GM12878 (cell line): Measurements from ENCODE around the gene PRPF4. TPM values are rescaled to one million over a fixed set of nuclear protein-coding genes. Genes with fewer than 3 reads are reported as not detected.

Experiments
- BACH1 ChIP-seq: fragments of 450-650 bp; IDR thresholded peaks from 2 replicates; pipeline ENCODE4 v1.6.1; 2017; ENCODE audit warnings: mild to moderate bottlenecking, borderline replicate concordance
- BMI1 ChIP-seq: fragments of 450-650 bp; IDR thresholded peaks from 2 replicates; pipeline ENCODE4 v1.6.1; 2016; ENCODE audit warnings: mild to moderate bottlenecking, moderate library complexity, borderline replicate concordance
- FOXM1 ChIP-seq: IDR thresholded peaks from 2 replicates; pipeline ENCODE4 v1.6.1; 2012; ENCODE audit warnings: low read depth, mild to moderate bottlenecking, inconsistent platforms, low read length, moderate library complexity
- GABPA ChIP-seq: IDR thresholded peaks from 2 replicates; pipeline ENCODE4 v1.6.1; 2014; ENCODE audit warnings: antibody characterized with exemption, low read depth, mild to moderate bottlenecking, inconsistent platforms
- IRF4 ChIP-seq: IDR thresholded peaks from 2 replicates; pipeline ENCODE4 v1.6.1; 2011; ENCODE audit warnings: low read depth, low read length
- MEF2B ChIP-seq: fragments of 450-650 bp; IDR thresholded peaks from 2 replicates; pipeline ENCODE4 v1.6.1; 2018; ENCODE audit warnings: mild to moderate bottlenecking, moderate library complexity; ENCODE audit not compliant: partially characterized antibody, poor library complexity, severe bottlenecking
- MYC ChIP-seq: IDR thresholded peaks from 2 replicates; pipeline ENCODE4 v1.6.1; 2011; ENCODE audit warnings: mild to moderate bottlenecking, low read length, moderate library complexity, inconsistent platforms; ENCODE audit not compliant: insufficient read depth, insufficient replicate concordance, insufficient read length, severe bottlenecking
- NFIC ChIP-seq: IDR thresholded peaks from 2 replicates; pipeline ENCODE4 v1.6.1; 2012; ENCODE audit warnings: low read depth, mild to moderate bottlenecking, inconsistent platforms, low read length, moderate library complexity
- NFYA ChIP-seq: IDR thresholded peaks from 2 replicates; pipeline ENCODE4 v1.6.1; 2011; ENCODE audit warnings: low read depth, mild to moderate bottlenecking, low read length, improper control_type of control experiment, borderline replicate concordance
- NR2C1 ChIP-seq: fragments of 450-650 bp; IDR thresholded peaks from 2 replicates; pipeline ENCODE4 v1.6.1; 2017; ENCODE audit warnings: antibody characterized with exemption, mild to moderate bottlenecking, moderate library complexity
- PML ChIP-seq: IDR thresholded peaks from 2 replicates; pipeline ENCODE4 v1.6.1; 2012; ENCODE audit warnings: low read length, inconsistent platforms
- RAD21 ChIP-seq: IDR thresholded peaks from 2 replicates; pipeline ENCODE4 v1.6.1; 2011; ENCODE audit warnings: mild to moderate bottlenecking, low read depth, low read length, moderate library complexity; ENCODE audit not compliant: insufficient read depth
- SPI1 ChIP-seq: IDR thresholded peaks from 2 replicates; pipeline ENCODE4 v1.6.1; 2011; ENCODE audit warnings: low read depth, mild to moderate bottlenecking, low read length, moderate library complexity, borderline replicate concordance; ENCODE audit not compliant: insufficient read depth
- polyA plus RNA-seq, 11 experiments: library from polyadenylated mRNA; depleted of rRNA in 4 of 11; unstranded in 6 of 11; stranded (reverse) in 5 of 11; fragments of >200 nt; fragmentation: Nextera tagmentation in 4 of 11; fragmentation: Illumina TruSeq in 1 of 11; extraction: Ambion mirVana in 4 of 11; extraction: Trizol in 1 of 11; gene quantifications; 1 replicate in 1 of 11; 2 replicates in 10 of 11; pipeline versions ENCODE4 v1.2.1 to v1.2.3, GENCODE V29; 2011 to 2016; ENCODE audit warnings: inconsistent platforms in 2 of 11, missing spikeins in 2 of 11, low read depth in 1 of 11
- total RNA-seq, 4 experiments: library from RNA; depleted of rRNA in 3 of 4; stranded (reverse); fragments of >200 nt in 3 of 4; fragmentation: Illumina TruSeq in 1 of 4; extraction: Trizol in 1 of 4; gene quantifications; 2 replicates each; pipeline versions ENCODE4 v1.2.1 to v1.2.3, GENCODE V29; 2013 to 2021
- TF ChIP-seq, protein P1 (sequence below): fragments of 450-650 bp; IDR thresholded peaks from 2 replicates; pipeline ENCODE4 v1.6.1; 2017; ENCODE audit warnings: low read depth, mild to moderate bottlenecking, moderate library complexity
- TF ChIP-seq, protein P2 (sequence below): fragments of 450-650 bp; IDR thresholded peaks from 2 replicates; pipeline ENCODE4 v1.6.1; 2016; ENCODE audit warnings: mild to moderate bottlenecking
- TF ChIP-seq, protein P3 (sequence below): IDR thresholded peaks from 2 replicates; pipeline ENCODE4 v1.6.1; 2011; ENCODE audit warnings: low read depth, low read length, improper control_type of control experiment, borderline replicate concordance
- TF ChIP-seq, protein P4 (sequence below): IDR thresholded peaks from 2 replicates; pipeline ENCODE4 v1.6.1; 2012; ENCODE audit warnings: low read depth, low read length, improper control_type of control experiment
- TF ChIP-seq, protein P5 (sequence below): fragments of 450-650 bp; formaldehyde crosslinking; IDR thresholded peaks from 2 replicates; pipeline ENCODE4 v1.4.0; 2022; ENCODE audit warnings: mild to moderate bottlenecking, moderate library complexity
- TF ChIP-seq, protein P6 (sequence below): IDR thresholded peaks from 2 replicates; pipeline ENCODE4 v1.6.1; 2012; ENCODE audit warnings: low read depth, low read length, improper control_type of control experiment

Gene PRPF4
- total and polyA plus RNA-seq, 10 of the 15 experiments (the other 5 are each of a cell fraction or from before 2014, with no cell fraction given), result 23.0 to 48.1 (median 39.2) TPM

DNA sequence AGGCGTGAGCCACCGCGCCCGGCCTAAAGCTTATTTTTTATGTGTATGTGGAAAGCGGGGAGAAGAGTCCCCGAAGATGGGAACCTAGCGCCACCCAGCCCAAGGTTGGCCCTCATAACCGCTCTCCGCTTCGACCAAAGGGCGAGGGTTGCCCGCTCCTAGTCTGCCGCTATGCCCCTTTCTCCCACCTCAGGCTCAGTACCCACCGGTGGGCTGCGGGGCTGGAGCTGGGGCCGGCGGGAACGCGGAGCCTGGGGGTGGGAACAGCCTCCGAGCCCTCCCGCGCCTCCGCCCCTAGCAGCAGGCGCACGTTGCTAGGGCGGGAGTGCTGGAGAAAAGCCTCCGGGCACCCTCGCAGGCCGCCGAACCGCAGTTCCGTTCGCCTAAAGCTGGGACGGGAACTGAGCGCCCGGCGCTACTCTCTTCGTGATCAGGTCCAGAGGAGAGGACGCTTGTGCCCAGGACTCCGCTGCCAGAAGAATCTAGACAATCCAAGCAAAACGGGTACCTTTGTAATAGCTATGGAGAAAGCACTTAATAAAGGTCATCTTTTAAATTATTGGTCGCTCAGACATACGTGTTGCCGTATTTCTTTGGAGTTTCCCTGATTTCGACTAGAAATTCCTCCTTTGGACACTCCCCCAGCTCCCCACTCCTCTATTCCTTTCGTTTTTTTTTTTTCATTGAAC lies 64.7 kb downstream of the PRPF4 start, which contains the start of gene WDR31 (continued):
- TF ChIP-seq GABPA (peak; percentile 87), MEF2B (peak; percentile 34), NR2C1 (peak; percentile 69), RAD21 (0 out of 2 replicates have a peak, but pooled peaks have one; percentile 4), PML (0 out of 2 replicates have a peak, but pooled peaks have one; percentile 42), SPI1 (peak; percentile 41; the same call in 1 of the 2 replicates), NFIC (no peak), FOXM1 (no peak), NFYA (no peak), BMI1 (peak; percentile 91), MYC (no peak), BACH1 (0 out of 2 replicates have a peak, but pooled peaks have one; percentile 15), IRF4 (peak; percentile 40; the same call in 1 of the 2 replicates)
- TF ChIP-seq, protein P1, sequence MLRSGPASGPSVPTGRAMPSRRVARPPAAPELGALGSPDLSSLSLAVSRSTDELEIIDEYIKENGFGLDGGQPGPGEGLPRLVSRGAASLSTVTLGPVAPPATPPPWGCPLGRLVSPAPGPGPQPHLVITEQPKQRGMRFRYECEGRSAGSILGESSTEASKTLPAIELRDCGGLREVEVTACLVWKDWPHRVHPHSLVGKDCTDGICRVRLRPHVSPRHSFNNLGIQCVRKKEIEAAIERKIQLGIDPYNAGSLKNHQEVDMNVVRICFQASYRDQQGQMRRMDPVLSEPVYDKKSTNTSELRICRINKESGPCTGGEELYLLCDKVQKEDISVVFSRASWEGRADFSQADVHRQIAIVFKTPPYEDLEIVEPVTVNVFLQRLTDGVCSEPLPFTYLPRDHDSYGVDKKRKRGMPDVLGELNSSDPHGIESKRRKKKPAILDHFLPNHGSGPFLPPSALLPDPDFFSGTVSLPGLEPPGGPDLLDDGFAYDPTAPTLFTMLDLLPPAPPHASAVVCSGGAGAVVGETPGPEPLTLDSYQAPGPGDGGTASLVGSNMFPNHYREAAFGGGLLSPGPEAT, result peak; percentile 55; the same call in 1 of the 2 replicates
- TF ChIP-seq, protein P2, sequence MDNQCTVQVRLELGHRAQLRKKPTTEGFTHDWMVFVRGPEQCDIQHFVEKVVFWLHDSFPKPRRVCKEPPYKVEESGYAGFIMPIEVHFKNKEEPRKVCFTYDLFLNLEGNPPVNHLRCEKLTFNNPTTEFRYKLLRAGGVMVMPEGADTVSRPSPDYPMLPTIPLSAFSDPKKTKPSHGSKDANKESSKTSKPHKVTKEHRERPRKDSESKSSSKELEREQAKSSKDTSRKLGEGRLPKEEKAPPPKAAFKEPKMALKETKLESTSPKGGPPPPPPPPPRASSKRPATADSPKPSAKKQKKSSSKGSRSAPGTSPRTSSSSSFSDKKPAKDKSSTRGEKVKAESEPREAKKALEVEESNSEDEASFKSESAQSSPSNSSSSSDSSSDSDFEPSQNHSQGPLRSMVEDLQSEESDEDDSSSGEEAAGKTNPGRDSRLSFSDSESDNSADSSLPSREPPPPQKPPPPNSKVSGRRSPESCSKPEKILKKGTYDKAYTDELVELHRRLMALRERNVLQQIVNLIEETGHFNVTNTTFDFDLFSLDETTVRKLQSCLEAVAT, result peak; percentile 63; the same call in 1 of the 2 replicates
- TF ChIP-seq, protein P3, sequence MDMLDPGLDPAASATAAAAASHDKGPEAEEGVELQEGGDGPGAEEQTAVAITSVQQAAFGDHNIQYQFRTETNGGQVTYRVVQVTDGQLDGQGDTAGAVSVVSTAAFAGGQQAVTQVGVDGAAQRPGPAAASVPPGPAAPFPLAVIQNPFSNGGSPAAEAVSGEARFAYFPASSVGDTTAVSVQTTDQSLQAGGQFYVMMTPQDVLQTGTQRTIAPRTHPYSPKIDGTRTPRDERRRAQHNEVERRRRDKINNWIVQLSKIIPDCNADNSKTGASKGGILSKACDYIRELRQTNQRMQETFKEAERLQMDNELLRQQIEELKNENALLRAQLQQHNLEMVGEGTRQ, result no peak
- TF ChIP-seq, protein P4, sequence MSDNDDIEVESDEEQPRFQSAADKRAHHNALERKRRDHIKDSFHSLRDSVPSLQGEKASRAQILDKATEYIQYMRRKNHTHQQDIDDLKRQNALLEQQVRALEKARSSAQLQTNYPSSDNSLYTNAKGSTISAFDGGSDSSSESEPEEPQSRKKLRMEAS, result peak; percentile 63
- TF ChIP-seq, protein P5, sequence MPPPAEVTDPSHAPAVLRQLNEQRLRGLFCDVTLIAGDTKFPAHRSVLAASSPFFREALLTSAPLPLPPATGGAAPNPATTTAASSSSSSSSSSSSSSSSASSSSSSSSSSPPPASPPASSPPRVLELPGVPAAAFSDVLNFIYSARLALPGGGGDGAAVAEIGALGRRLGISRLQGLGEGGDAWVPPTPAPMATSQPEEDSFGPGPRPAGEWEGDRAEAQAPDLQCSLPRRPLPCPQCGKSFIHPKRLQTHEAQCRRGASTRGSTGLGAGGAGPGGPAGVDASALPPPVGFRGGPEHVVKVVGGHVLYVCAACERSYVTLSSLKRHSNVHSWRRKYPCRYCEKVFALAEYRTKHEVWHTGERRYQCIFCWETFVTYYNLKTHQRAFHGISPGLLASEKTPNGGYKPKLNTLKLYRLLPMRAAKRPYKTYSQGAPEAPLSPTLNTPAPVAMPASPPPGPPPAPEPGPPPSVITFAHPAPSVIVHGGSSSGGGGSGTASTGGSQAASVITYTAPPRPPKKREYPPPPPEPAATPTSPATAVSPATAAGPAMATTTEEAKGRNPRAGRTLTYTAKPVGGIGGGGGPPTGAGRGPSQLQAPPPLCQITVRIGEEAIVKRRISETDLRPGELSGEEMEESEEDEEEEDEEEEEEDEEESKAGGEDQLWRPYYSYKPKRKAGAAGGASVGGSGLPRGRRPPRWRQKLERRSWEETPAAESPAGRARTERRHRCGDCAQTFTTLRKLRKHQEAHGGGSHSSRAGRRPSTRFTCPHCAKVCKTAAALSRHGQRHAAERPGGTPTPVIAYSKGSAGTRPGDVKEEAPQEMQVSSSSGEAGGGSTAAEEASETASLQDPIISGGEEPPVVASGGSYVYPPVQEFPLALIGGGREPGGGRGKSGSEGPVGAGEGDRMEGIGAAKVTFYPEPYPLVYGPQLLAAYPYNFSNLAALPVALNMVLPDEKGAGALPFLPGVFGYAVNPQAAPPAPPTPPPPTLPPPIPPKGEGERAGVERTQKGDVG, result no peak
- TF ChIP-seq, protein P6, sequence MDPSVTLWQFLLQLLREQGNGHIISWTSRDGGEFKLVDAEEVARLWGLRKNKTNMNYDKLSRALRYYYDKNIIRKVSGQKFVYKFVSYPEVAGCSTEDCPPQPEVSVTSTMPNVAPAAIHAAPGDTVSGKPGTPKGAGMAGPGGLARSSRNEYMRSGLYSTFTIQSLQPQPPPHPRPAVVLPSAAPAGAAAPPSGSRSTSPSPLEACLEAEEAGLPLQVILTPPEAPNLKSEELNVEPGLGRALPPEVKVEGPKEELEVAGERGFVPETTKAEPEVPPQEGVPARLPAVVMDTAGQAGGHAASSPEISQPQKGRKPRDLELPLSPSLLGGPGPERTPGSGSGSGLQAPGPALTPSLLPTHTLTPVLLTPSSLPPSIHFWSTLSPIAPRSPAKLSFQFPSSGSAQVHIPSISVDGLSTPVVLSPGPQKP, result peak; percentile 57; the same call in 1 of the 2 replicates
